ENCODE measurements around the gene TMIGD2. TPM values are rescaled to one million over a fixed set of nuclear protein-coding genes. Genes with fewer than 3 reads are reported as not detected.

The TMIGD2 gene
- total RNA-seq, 1 experiment from 2014 or later: not detected

- no peak overlapping the region for H3K27ac ChIP-seq (ENCODE audit: low read length)
- no peaks in the 10 kb centered on the region for H3K9me3 ChIP-seq (ENCODE audit: low read length)
- H3K36me3 ChIP-seq (ENCODE audit: low read depth, low read length): no peaks in the 10 kb centered on the region
- no peaks in the 10 kb centered on the region for H4K20me1 ChIP-seq (ENCODE audit: low read length)
- TF ChIP-seq CTCF (conservative IDR thresholded peaks at IDR 0.05; ENCODE audit: low read depth, low read length) (no peak), EZH2 (IDR thresholded peaks at IDR 0.05; ENCODE audit: low read length, unreplicated experiment) (no peak), EZH2phosphoT487 (IDR thresholded peaks at IDR 0.05; ENCODE audit: borderline replicate concordance, low read length) (no peak)
- no peak for DNase-seq
- no peaks in the 10 kb centered on the region for H3K27me3 ChIP-seq (ENCODE audit: low read length)
- no peak for ATAC-seq
- intact Hi-C loops (cut with micrococcal nuclease): no loop called here
- H3K4me2 ChIP-seq (ENCODE audit: low read length): no peak overlapping the region
- no peaks in the 10 kb centered on the region for H3K4me1 ChIP-seq (ENCODE audit: insufficient read depth, low read length)
- BruUV-seq (replicated peaks): no TSS peak
- no peaks in the 10 kb centered on the region for H3K9me2 ChIP-seq (replicated peaks; ENCODE audit: low read length)
- no peak overlapping the region for H2AFZ ChIP-seq (ENCODE audit: low read length)
- no peaks in the 10 kb centered on the region for H3F3A ChIP-seq (ENCODE audit: low read length, unreplicated experiment)
- no peak overlapping the region for H3K9ac ChIP-seq (ENCODE audit: low read length)
- no peak overlapping the region for H3K4me3 ChIP-seq (ENCODE audit: low read length)
- CTCF ChIA-PET: no interaction called here
- H3K79me2 ChIP-seq (ENCODE audit: low read length): no peaks in the 10 kb centered on the region
- POLR2A ChIA-PET (ENCODE audit: unreplicated experiment): no interaction called here
Observed at GRCh38 chr19:4305257-4305612, 3.0 kb upstream of the TMIGD2 start.

GRCh38 chr19:4304538-4305256 is 2.5 kb upstream of the TMIGD2 start, which contains the start of gene FSD1:
FSD1 (plus strand) TSS chr19:4304598; CDS start chr19:4304747, 149 bp downstream.
- Histone ChIP-seq H3K27me3 (ENCODE audit: low read length) (no peaks in the 10 kb centered on the region), H3K79me2 (ENCODE audit: low read length) (no peaks in the 10 kb centered on the region), H3K9me3 (ENCODE audit: low read length) (no peaks in the 10 kb centered on the region), H3K9me2 (replicated peaks; ENCODE audit: low read length) (no peaks in the 10 kb centered on the region), H2AFZ (ENCODE audit: low read length) (no peak within 1 kb of the TSS; the same call in 1 of the 2 replicates), H3K4me1 (ENCODE audit: insufficient read depth, low read length) (no peaks in the 10 kb centered on the region), H3F3A (ENCODE audit: low read length, unreplicated experiment) (no peaks in the 10 kb centered on the region), H3K4me3 (ENCODE audit: low read length) (no peak within 1 kb of the TSS; the same call in 1 of the 2 replicates), H3K36me3 (ENCODE audit: low read depth, low read length) (no peaks in the 10 kb centered on the region), H3K4me2 (ENCODE audit: low read length) (peak within 1 kb of the TSS; percentile 50), H4K20me1 (ENCODE audit: low read length) (no peaks in the 10 kb centered on the region), H3K27ac (ENCODE audit: low read length) (no peak within 1 kb of the TSS), H3K9ac (ENCODE audit: low read length) (no peak within 1 kb of the TSS)
- CTCF ChIA-PET: no interaction called here
- TF ChIP-seq CTCF (conservative IDR thresholded peaks at IDR 0.05; ENCODE audit: low read depth, low read length) (no peak), EZH2phosphoT487 (IDR thresholded peaks at IDR 0.05; ENCODE audit: borderline replicate concordance, low read length) (no peak), EZH2 (IDR thresholded peaks at IDR 0.05; ENCODE audit: low read length, unreplicated experiment) (no peak)
- no TSS peak for BruUV-seq (replicated peaks)
- POLR2A ChIA-PET (ENCODE audit: unreplicated experiment): no interaction called here
- ATAC-seq: peak; percentile 87
- peak; percentile 56 for DNase-seq
- intact Hi-C loops (cut with micrococcal nuclease): no loop called here

GRCh38 chr19:4303819-4304537 is 1.8 kb upstream of the TMIGD2 start:
- ATAC-seq (no peak), DNase-seq (no peak)
- H3K27ac ChIP-seq (ENCODE audit: low read length): no peak overlapping the region
- H3K9ac ChIP-seq (ENCODE audit: low read length): no peak overlapping the region
- H3K4me1 ChIP-seq (ENCODE audit: insufficient read depth, low read length): no peaks in the 10 kb centered on the region
- no peaks in the 10 kb centered on the region for H3K9me2 ChIP-seq (replicated peaks; ENCODE audit: low read length)
- intact Hi-C loops (cut with micrococcal nuclease): no loop called here
- POLR2A ChIA-PET (ENCODE audit: unreplicated experiment): no interaction called here
- no peaks in the 10 kb centered on the region for H3K27me3 ChIP-seq (ENCODE audit: low read length)
- H3F3A ChIP-seq (ENCODE audit: low read length, unreplicated experiment): no peaks in the 10 kb centered on the region
- no TSS peak for BruUV-seq (replicated peaks)
- H3K79me2 ChIP-seq (ENCODE audit: low read length): no peaks in the 10 kb centered on the region
- no peaks in the 10 kb centered on the region for H4K20me1 ChIP-seq (ENCODE audit: low read length)
- no peak for TF ChIP-seq CTCF (conservative IDR thresholded peaks at IDR 0.05; ENCODE audit: low read depth, low read length)
- no peak for TF ChIP-seq EZH2 (IDR thresholded peaks at IDR 0.05; ENCODE audit: low read length, unreplicated experiment)
- TF ChIP-seq EZH2phosphoT487 (IDR thresholded peaks at IDR 0.05; ENCODE audit: borderline replicate concordance, low read length): no peak
- no peak overlapping the region; the same call in 1 of the 2 replicates for H2AFZ ChIP-seq (ENCODE audit: low read length)
- no peaks in the 10 kb centered on the region for H3K9me3 ChIP-seq (ENCODE audit: low read length)
- H3K4me2 ChIP-seq (ENCODE audit: low read length): peak overlapping the region; percentile 50
- no peak overlapping the region; the same call in 1 of the 2 replicates for H3K4me3 ChIP-seq (ENCODE audit: low read length)
- no peaks in the 10 kb centered on the region for H3K36me3 ChIP-seq (ENCODE audit: low read depth, low read length)
- CTCF ChIA-PET: no interaction called here
